AG08395 (cell line): ENCODE data around the gene HOXA11.

ENCODE experiments used
- DNase-seq: peaks from one replicate; pipeline ENCODE4 v3.0.0; 2012; ENCODE audit warnings: mixed read lengths, low spot score

The HOXA11 gene

DNA sequence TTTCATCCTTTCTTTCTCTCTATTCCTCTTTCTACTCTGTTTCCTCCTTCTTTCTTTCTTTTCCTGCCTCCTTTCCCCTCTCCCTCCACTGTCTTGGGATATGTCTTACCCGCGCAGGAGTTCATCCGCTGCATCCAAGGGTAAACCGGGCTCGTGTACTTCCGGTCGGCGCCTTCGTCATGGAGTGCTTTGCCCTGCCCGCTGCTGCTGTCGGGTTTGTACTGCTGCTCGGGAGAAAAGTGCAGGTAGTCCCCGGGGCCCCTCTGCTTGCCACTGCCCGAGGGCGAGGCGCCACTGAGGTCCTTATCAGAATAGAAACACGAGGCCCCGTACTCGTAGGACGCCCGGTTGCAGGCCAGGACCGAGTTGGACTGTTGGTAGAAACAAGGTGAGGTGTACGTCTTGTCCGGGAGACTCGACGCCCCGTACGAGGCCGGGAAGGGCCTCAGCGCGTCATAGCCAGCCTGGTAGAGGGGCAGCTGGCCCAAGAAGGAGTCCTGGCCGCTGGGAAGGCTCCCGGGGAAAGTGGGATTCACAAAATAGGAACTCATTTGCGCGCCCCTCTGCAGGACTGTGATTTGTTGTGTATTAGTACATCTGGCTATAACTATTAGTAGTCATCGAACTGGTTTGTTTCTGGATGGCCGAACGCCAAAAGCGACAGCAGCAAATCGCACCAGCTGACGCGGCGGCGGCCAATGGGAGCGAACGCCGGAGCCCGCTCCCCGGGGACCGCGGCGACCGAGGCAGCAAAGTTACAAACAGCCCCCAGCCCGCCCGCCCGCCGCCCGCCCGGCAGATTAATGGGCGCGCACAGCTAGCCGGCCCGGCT is 37.6 kb downstream of the HOXA11 start, which contains the start of gene HOXA6:
TSS of gene HOXA6 (minus strand) at position 576 of the 832 bp plus-strand sequence. CDS start at position 551, 25 bp downstream.
- peak; percentile 61 for DNase-seq

DNA sequence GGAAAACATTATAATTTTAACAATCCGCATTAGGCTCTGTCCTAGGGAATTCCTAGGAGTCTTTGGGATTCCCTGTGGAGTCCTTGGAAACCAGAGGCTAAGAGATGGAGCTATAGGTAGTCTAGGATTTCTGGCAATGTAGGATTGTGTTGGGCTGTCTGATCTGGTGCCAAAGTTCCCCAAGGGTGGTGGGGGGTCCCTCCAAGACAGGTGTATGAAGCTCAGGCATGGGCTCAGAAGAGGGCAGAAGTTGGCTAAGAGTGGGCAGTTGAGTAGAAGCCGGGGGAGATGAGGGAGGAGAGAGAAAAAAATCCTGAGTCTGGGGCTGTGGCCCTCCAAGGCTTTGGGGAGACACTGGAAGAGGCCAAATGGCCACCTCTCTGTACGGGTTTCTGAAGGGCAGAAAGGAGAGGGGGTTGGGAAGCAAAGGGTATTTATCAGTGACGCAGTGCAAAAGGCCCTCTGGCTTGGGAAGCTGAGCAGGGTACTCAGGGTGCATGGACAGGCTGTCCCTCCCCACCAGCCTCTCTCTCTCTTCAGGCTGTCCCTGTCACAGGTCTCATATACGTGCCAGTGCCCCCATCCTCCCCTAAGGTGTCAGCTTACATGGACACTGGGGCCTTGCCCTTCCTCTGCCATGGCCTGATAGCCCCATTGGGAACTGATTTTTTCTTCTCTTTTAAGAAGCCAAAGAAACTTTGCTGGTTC is 38.4 kb downstream of the HOXA11 start:
- no peak for DNase-seq

DNA sequence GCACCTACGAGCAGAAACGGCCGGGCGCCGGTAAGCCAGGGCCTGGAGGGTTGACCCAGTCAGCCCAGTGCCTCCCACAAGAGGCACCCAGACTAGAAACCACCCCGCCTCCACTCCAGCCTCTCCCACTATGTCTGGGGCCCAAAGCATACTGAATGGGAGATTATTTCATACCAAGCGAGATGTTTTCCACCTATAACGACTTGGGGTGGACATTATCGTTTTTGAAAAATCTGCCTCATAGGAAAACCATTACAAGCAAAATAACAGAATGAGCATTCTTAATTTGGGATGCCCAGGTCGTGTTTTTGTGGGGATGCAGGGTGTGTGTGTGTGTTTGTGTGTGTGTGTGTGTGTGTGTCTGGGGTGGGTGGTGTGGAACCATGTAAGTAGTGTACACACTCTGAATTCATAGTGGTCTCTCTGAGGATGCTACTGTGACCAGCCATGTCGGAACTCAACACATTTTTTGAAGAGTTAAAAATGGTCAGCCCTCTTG is 39.1 kb downstream of the HOXA11 start:
- DNase-seq: no peak

DNA sequence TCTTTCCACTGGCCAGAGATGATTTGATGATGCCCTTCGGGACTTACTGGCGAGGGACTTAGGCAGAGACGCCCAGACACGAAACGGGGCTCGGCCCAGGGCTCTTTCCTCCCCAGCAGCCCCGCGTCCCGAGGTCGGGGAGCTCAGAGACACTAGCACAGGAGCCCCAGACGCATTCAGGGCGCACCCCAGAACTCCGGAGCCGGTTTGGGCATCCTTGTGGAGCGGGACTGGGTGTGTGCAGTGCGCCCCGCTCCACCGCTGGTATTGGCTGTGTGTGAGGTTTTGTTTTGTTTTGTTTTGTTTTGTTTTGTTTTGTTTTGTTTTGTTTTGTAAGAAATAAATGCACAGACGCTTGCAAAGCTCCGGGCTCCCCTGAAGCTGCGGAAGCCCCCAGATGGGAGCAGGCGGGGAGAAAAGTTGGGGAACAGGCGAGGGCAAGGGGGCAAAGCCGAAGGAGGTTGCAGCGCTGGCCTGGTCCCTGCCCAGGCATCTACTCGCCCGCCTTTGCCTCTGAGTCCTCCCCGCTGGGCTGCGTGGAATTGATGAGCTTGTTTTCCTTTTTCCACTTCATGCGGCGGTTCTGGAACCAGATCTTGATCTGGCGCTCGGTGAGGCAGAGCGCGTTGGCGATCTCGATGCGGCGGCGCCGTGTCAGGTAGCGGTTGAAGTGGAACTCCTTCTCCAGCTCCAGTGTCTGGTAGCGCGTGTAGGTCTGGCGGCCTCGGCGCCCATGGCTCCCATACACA is 39.7 kb downstream of the HOXA11 start:
- DNase-seq: no peak

DNA sequence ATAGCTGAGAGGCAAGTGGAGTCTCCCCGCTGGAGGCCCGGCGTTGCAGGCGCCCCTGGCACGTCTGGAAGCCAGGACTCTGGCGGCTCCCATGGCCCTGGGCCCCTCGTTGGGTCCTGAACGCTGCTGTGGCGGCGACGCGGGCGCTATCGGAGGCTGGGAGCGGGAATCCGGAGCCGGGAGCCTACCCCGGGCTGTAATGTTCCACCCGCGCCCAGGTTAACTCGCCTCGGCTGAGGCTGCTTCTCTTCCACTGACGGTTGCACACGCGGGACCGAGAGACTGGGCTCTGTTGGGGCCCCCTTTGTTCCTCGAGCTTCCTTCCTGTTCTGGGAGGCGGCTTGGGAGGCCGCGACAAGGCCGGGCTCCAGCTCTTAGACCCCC is 40.3 kb downstream of the HOXA11 start:
- no peak for DNase-seq

DNA sequence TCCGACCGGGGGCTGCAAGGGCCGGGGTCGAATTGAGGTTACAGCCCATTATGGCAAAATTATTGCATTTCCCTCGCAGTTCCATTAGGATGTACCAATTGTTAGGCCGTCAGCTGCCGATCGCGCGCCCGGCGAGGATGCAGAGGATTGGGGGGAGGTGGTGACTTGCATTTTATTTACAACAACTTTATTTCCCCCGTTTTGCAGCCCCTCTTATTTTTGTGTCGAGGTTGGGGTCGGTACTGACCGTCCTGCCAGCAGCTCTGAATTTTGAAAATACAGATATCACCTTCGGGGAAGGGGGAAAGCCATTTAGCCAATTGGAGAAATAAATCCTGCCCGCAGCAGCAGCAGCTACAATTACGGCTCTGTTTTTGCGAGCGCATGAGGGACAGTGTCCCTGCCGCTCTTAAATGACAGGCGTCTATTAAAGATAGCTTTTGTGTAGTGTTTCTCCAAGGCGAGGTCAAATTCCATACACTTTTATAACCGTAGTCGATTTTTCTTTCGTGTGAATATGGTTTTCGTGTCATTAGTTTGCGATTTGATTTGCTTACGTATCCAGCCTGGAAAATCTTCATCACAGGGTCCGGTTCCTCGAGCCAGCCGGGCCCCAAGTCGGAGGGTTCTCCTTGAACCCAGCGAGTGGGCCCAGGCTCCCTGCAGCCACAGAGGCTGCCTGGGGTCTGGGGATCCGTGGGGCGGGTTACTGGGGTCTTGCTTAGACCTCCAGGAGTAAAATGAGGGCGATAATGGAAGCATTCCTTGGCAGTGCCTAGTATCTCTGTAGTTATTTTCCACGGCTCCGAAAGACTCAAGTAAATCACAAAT is 40.9 kb downstream of the HOXA11 start:
- DNase-seq: no peak

DNA sequence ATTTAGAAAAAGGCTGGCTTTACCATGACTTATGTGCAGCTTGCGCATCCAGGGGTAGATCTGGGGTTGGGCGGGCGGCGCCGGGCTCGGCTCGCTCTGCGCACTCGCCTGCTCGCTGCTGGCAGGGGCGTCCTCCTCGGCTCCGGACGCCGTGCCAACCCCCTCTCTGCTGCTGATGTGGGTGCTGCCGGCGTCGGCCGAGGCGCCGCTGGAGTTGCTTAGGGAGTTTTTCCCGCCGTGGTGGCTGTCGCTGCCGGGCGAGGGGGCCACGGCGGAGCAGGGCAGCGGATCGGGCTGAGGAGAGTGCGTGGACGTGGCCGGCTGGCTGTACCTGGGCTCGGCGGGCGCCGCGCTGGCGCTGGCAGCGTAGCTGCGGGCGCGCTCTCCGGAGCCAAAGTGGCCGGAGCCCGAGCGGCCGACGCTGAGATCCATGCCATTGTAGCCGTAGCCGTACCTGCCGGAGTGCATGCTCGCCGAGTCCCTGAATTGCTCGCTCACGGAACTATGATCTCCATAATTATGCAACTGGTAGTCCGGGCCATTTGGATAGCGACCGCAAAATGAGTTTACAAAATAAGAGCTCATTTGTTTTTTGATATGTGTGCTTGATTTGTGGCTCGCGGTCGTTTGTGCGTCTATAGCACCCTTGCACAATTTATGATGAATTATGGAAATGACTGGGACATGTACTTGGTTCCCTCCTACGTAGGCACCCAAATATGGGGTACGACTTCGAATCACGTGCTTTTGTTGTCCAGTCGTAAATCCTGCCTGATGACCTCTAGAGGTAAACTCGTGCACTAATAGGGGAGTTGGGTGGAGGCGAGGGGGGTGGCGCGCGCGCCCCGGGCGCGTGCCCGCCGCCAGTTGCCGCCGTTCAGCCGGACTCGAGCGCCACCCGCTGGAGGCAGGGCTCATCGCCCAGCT is 41.7 kb downstream of the HOXA11 start, which contains the start of gene HOXA5:
TSS of gene HOXA5 (minus strand) at position 659 of the 927 bp plus-strand sequence. CDS start at position 585, 74 bp downstream.
- DNase-seq: no peak

DNA sequence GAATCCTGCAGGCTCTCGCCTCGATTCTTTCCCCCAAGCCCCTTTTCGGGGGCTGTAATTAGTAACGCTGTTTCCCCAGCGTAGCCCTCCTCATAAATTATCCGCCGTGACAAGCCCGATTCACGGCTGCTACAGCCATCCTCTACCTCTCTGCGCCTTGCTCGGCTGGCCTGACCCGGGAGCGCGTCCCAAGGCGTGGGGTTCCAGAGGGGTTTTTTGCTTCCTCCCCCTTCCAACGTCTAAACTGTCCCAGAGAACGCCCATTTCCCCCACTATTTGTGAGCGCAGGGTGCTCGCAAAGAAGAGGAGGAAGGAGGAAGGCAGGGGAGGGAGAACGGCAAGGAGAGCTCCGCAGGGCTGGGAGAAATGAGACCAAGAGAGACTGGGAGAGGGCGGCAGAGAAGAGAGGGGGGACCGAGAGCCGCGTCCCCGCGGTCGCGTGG is 42.4 kb downstream of the HOXA11 start:
- DNase-seq: no peak

DNA sequence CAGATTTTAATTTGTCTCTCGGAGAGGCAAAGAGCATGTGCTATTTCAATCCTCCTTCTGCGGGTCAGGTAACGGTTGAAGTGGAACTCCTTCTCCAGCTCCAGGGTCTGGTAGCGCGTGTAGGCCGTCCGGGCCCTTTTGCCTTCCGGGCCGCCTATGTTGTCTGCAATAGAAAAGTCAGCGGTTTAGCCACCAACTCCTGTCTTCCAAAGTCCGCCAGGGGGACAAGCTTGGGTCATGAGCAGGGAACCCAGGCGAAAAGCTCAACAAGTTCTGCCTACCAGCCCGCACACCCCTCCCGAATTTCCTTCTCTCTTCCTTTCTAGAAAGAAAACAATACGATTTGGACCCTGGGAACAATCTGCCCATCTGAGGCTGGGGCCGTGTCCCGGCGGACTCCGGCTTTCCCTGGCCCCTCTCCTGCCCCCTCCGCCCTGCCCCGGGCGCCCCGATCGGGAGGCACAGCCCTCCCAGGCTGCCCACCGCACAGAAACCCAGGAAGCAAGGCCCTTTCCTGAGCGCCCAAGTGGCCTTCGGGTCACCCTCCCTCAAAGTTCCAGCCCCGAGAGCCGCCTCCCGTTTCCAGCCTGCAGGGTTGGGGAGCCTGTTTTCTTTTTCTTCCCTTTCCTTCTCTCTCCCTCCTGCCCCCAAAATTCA is 43.0 kb downstream of the HOXA11 start:
- no peak for DNase-seq

DNA sequence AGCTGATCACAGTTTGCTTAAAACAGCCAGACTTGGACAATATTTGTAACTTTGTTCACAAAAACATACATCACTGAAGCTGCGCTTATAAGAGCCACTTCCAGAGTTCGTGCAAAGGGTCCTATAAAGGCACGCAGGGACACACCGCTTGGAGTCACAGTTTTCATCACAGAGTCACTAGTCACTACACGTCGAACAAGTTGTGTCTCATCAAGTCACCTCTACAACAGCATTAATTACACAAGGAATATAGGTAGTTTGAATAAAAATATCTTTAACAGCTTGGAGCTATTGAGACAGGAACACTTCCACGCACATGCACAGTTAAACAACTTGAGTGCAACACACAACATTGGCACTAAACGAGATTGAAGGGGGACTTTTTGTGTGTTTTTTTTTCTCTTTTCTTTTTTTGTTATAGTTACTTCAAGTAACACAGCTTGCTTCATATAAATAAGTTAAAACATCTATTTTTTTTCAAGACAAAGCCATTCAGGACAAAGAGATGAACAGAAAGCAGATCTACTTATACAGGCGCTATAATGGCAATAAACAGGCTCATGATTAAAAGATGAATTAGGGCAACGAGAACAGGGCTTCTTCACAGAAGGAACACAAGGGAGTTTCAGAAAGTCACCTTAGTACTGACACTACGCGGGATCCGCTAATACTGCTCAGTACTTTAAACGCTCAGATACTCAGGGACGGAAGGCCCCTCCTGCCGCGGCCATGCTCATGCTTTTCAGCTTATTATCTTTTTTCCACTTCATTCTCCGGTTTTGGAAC is 43.7 kb downstream of the HOXA11 start:
- no peak for DNase-seq

DNA sequence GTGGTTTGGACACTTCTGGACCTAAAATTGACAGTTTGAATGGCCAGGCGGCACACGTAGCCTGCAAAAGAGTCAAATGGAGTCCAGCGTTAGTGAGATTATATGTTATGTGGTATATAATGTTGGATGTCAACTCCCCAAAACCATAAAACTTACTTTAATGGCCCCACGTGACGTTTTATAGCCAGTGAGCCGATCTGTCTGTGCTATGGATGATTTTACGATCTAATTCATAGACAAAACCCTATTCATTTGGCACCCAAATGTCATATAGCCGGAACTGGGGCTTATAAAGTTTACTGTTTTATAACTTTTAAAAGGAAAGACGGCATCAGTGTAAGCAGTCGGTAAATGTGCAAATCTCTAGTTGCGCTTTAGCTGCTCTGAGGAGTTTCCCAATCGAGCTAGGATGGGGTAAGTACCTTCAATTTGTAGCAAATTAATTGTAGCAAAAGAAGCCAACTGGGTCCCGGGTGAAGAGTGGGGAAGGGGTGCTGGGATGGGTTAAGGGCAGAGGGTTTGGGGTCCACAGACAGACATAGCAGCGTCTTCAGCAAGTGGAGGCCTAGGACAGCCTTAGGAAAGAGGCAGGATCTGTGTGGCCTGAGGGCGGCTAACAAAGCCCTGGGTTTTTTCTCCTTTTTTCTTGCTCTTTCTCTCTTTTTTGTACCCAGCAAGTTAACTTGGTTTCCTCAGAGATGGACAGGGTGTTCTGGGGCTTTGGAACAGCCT is 44.7 kb downstream of the HOXA11 start:
- DNase-seq: no peak

DNA sequence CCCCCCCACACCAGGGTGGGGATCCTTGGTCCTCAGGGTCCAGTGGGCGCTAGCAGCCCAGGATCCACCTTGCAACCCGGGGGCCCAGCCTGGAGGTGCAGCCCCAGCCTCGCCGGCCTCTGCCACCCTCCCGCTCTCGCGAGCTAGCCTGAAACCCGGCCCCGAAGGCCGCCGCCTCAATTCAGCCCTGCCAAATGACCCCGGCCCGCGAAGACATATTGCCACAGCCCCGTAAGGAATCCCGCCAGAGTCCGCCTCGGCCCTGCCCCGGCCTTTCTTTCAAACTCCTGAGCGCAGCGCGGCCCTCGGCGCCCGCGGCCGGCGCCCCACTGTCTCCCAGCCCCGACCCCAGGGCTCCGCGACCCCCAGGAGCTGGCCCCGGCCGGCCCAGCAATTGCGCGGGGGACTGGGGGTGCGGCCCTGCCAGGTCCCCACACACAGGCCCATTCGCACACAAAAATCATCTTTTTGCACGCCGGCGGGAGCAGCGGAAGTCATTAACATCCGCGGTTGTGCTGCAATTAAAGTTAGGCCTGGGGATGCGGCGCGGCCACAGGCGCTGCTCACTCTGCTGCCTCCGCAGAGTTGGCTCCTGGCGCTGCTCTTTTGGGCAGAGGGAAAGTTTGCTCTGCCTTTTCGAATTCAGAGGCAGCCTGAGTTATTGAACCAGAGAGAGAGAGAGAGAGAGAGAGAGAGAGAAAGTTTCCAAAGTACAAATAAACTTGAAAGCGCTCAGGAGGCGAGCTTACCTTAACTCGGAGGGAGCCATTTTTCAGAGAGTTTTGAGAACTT is 45.5 kb downstream of the HOXA11 start:
- DNase-seq: no peak

DNA sequence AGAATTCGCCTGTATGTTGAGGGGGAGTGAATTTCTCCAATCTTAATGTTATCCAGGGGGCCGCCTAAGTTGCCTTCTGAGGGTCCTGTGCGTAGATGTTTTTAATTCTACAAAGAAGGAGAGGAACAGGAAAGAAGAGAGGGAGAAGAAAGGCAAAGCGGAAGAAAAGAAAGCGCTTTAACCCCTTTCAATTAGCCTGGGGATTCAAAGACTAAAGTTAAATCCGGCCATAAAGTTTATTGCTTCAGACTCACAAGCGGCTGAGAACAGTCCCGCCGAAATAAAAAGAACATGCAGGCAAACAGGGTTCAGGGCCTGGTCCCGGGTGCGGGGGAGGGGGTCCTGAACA is 46.1 kb downstream of the HOXA11 start:
- DNase-seq: no peak

DNA sequence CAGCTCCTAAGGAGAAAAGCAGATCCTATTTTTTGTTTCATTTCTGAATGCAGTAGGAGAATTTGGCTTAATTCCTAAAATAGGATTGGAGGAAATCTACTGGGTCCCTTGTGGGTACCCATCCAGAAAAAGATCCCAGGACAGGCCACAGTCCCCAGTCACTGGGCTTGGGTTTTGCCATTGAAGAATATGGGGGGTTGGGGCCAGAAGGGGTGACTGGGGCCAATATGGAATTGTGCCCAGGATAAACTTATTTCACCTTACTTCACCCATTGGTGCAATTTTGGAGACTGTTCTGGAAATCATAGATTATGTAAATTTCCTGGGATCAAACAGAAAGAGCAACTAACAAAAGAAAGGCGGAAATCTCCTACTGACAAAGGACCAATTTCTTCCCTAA is 46.6 kb downstream of the HOXA11 start:
- DNase-seq: no peak

DNA sequence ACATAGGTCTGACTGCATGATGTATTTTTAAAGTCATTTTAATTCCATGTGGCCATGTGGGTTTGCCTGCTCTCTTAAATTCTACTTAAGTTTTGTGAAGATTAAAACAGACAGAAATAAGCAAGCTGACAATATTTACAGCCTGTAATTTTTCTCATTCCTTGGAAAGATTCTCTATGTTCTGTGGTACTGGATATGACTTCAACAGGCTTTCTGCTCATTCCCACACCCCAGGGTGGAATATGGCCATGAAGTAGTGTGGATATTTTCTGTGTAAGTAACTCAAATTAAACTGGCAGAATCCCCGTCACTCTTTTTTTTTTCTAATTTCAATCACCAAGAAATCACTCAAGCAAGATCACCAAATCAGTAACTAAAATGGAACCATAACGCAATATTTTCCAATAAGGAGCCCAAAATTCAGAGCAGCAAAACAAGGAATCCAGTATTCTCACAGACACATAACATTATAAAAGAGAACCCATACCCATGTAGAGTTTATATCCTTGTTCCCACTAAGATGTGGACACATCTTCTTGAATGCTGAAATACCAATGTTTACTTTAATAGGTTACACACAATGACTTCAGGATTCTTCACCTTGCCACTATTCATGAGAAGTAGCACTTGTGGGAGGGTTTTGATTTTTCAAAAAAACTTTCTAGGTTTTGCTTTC is 47.3 kb downstream of the HOXA11 start:
- DNase-seq: no peak

DNA sequence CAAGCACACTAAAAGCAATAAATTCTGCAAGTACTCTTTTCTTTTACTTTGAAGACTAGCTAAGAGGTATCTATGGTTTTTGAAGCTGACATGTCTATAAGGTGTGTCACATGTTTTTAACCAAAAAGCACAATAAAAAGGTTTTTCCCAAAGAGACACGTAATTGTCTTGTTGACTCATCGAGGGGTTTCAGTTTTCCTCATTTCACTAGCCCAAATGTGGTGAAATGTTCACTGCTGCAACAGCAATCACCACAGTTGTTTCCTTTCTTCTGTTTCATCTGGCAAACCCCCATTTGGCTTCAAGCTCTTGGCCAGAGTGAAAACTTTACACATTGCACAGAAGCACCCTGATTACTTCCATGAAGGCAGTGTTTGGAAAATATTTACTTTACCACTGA is 50.6 kb downstream of the HOXA11 start:
- DNase-seq: peak; percentile 91
